Sigmoid colon (tissue), 4 donors: ENCODE measurements around the gene PHACTR3.

ENCODE experiments used
- EP300 ChIP-seq, 4 donors: sonication (generic); formaldehyde crosslinking; IDR thresholded peaks; one replicate each; pipeline ENCODE4 v1.6.1; 2017; ENCODE audit warnings: antibody characterized with exemption in 4 of 4
- POLR2A ChIP-seq, 2 donors: fragments of 450-650 bp; IDR thresholded peaks; one replicate each; pipeline ENCODE4 v1.6.1; 2016; ENCODE audit warnings: antibody characterized with exemption in 2 of 2, mild to moderate bottlenecking in 2 of 2, moderate library complexity in 2 of 2
- POLR2AphosphoS5 ChIP-seq, 4 donors: sonication (generic); formaldehyde crosslinking; IDR thresholded peaks; one replicate each; pipeline ENCODE4 v1.6.1; 2017; ENCODE audit warnings: antibody characterized with exemption in 4 of 4
- TF ChIP-seq, protein P1 (sequence below), 4 experiments: fragments of 450-650 bp in 3 of 4; fragments of 200-600 bp in 1 of 4; IDR thresholded peaks; one replicate each; pipeline ENCODE4 v1.5.1; 2016 to 2019; ENCODE audit warnings: antibody characterized with exemption in 4 of 4, mild to moderate bottlenecking in 3 of 4, moderate library complexity in 2 of 4

DNA sequence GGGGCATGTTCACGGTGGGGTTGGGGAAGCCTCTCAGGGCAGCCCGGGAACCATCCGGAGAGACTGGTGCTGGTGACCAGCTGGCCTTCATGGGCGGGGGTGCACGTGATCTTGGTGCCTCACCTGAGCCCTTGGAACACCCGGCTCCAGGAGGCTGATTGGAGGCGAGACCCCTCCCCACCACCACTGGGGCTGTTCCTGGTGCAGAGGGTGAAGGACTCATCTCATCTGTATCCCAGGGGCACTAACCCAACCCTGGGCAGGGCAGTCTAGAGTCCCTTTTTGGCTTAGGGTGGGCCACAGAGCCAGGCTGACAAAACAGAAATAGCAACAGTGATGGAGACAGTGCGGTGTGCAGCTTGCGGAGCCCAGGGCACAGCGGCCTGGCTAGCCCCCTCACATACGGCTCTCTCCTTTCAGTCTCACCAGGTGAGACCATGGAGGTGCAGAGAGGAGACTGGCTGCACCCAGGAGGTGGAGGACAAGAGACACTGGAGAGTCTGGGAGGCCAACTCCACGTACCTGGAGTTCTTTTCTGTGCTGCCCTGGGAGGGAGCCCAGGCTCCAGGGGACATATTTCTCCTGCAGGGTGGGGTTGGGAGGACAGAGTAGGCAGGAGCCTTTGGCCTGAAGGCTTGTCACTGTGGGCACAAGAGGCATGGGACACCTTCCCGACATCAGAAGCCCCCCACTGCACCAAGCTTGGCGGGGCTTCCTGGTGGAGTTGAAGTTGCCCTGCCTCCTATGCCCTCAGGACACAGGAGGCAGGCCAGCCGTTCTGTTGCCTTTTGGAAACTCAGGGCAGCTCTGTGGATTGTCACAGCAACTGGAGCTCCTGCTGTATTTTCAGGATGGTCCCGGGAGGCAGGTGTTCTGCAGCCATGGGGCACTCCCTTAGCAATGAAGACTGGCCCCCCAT, 223.1 kb downstream of the PHACTR3 start:
- TF ChIP-seq POLR2AphosphoS5 (IDR thresholded peaks at IDR 0.05), result no peak
- TF ChIP-seq, protein P1, sequence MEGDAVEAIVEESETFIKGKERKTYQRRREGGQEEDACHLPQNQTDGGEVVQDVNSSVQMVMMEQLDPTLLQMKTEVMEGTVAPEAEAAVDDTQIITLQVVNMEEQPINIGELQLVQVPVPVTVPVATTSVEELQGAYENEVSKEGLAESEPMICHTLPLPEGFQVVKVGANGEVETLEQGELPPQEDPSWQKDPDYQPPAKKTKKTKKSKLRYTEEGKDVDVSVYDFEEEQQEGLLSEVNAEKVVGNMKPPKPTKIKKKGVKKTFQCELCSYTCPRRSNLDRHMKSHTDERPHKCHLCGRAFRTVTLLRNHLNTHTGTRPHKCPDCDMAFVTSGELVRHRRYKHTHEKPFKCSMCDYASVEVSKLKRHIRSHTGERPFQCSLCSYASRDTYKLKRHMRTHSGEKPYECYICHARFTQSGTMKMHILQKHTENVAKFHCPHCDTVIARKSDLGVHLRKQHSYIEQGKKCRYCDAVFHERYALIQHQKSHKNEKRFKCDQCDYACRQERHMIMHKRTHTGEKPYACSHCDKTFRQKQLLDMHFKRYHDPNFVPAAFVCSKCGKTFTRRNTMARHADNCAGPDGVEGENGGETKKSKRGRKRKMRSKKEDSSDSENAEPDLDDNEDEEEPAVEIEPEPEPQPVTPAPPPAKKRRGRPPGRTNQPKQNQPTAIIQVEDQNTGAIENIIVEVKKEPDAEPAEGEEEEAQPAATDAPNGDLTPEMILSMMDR (IDR thresholded peaks at IDR 0.05), result no peak
- no peak for TF ChIP-seq EP300 (IDR thresholded peaks at IDR 0.05)
- no peak for TF ChIP-seq POLR2A (IDR thresholded peaks at IDR 0.05)
